HepG2 (cell line): Measurements from ENCODE around the gene STARD5. TPM values are rescaled to one million over a fixed set of nuclear protein-coding genes. Genes with fewer than 3 reads are reported as not detected.

Experiments used
- ATAC-seq: fragments of 200-7000 bp; cut with Tn5 transposase; 3 replicates; pipeline ENCODE4 v1.9.1; 2020; ENCODE audit warnings: mild to moderate bottlenecking, moderate library complexity
- BruUV-seq: library from RNA; stranded (reverse); fragments of 400-500 nt; replicated peaks from 2 replicates; lab custom pipeline; 2021; lab: Mats Ljungman, UMichigan
- CTCF ChIA-PET: fragments of 300-600 bp; formaldehyde crosslinking; extraction: SDS; loops from one replicate; lab custom pipeline; 2021; ENCODE audit warnings: low total read pairs, inconsistent platforms, low intra/inter-chr PET ratio; lab: Yijun Ruan, JAX
- POLR2A ChIA-PET: fragments of 350-600 bp; sonication (Branson Sonifier 250); formaldehyde crosslinking; loops from one replicate; lab custom pipeline; 2020; ENCODE audit warnings: antibody characterized with exemption, inconsistent platforms; lab: Yijun Ruan, JAX
- DNase-seq: peaks from one replicate; pipeline ENCODE4 v3.0.0-alpha.2; 2015; ENCODE audit warnings: low spot score
- FAIRE-seq: peaks from 3 replicates; lab custom pipeline; 2011; peaks lifted over from hg19 to GRCh38; lab: Jason Lieb, UNC
- H2AFZ ChIP-seq: one replicate; pipeline ENCODE4 v1.6.1; 2011; ENCODE audit warnings: low read length, inconsistent platforms
- H3K27ac ChIP-seq: fragments of 300-600 bp; 3 replicates; pipeline ENCODE4 v1.8.0; 2011; ENCODE audit warnings: mixed run types, mild to moderate bottlenecking, mixed read lengths, low read length, inconsistent platforms; ENCODE audit not compliant: insufficient read depth; ENCODE audit errors: extremely low read length
- H3K27me3 ChIP-seq, 2 experiments: fragments of 200-600 bp in 1 of 2; 2 replicates in 1 of 2; 3 replicates in 1 of 2; pipeline versions ENCODE4 v1.6.0 to v1.8.0; 2011; ENCODE audit warnings: low read length in 2 of 2, mild to moderate bottlenecking in 2 of 2, moderate library complexity in 2 of 2, inconsistent platforms in 1 of 2; ENCODE audit not compliant: insufficient read depth in 2 of 2, control insufficient read depth in 1 of 2
- H3K36me3 ChIP-seq, 2 experiments: fragments of 200-600 bp in 1 of 2; replicated peaks in 1 of 2; 2 replicates in 1 of 2; 3 replicates in 1 of 2; pipeline versions ENCODE4 v1.5.1 to v1.8.0; 2011; ENCODE audit warnings: low read length in 2 of 2, inconsistent platforms in 1 of 2; ENCODE audit not compliant: insufficient read depth in 2 of 2, control insufficient read depth in 1 of 2
- H3K4me1 ChIP-seq: 2 replicates; pipeline ENCODE4 v1.5.1; 2012; ENCODE audit warnings: low read length, inconsistent platforms; ENCODE audit not compliant: insufficient read depth
- H3K4me2 ChIP-seq: 2 replicates; pipeline ENCODE4 v1.6.0; 2011; ENCODE audit warnings: low read depth, low read length, inconsistent platforms
- H3K4me3 ChIP-seq, 3 experiments: fragments of 200-600 bp in 1 of 3; sonication (generic), shearing (Covaris generic) in 1 of 3; replicated peaks in 1 of 3; 2 replicates each; pipeline ENCODE4 v1.5.1; 2011 to 2016; ENCODE audit warnings: low read length in 3 of 3, inconsistent platforms in 2 of 3, low read depth in 2 of 3, mild to moderate bottlenecking in 2 of 3, control low read depth in 1 of 3, mixed read lengths in 1 of 3; ENCODE audit not compliant: insufficient read depth in 1 of 3
- H3K79me2 ChIP-seq: one replicate; pipeline ENCODE4 v1.6.1; 2011; ENCODE audit warnings: low read length, inconsistent platforms; ENCODE audit not compliant: insufficient read depth
- H3K9ac ChIP-seq: 2 replicates; pipeline ENCODE4 v1.6.0; 2011; ENCODE audit warnings: mild to moderate bottlenecking, low read depth, low read length, inconsistent platforms; ENCODE audit not compliant: insufficient read depth
- H3K9me3 ChIP-seq: 2 replicates; pipeline ENCODE4 v1.5.1; 2012; ENCODE audit warnings: mild to moderate bottlenecking, low read length
- H4K20me1 ChIP-seq: 2 replicates; pipeline ENCODE4 v1.6.0; 2011; ENCODE audit warnings: inconsistent platforms, mild to moderate bottlenecking, low read length, moderate library complexity; ENCODE audit not compliant: insufficient read depth
- PHB2 ChIP-seq: fragments of 450-650 bp; IDR thresholded peaks from 2 replicates; pipeline ENCODE4 v1.6.1; 2018; ENCODE audit not compliant: partially characterized antibody
- RELA ChIP-seq: sonication (generic); formaldehyde crosslinking; IDR thresholded peaks from 2 replicates; pipeline ENCODE4 v1.4.0; 2020; ENCODE audit warnings: missing genetic modification reagents
- SMAD9 ChIP-seq: sonication (generic); formaldehyde crosslinking; IDR thresholded peaks from 2 replicates; pipeline ENCODE4 v1.5.1; 2020; ENCODE audit warnings: mild to moderate bottlenecking, missing genetic modification reagents
- TBX2 ChIP-seq: sonication (generic); formaldehyde crosslinking; IDR thresholded peaks from 2 replicates; pipeline ENCODE4 v1.5.0; 2020; ENCODE audit warnings: missing genetic modification reagents, mild to moderate bottlenecking, borderline replicate concordance
- ZBTB38 ChIP-seq: sonication (generic); formaldehyde crosslinking; IDR thresholded peaks from 2 replicates; pipeline ENCODE4 v1.5.1; 2020; ENCODE audit warnings: mild to moderate bottlenecking, missing genetic modification reagents
- ZGPAT ChIP-seq: IDR thresholded peaks from 2 replicates; pipeline ENCODE4 v1.6.1; 2016; ENCODE audit warnings: mild to moderate bottlenecking
- ZNF207 ChIP-seq: fragments of 450-650 bp; IDR thresholded peaks from 2 replicates; pipeline ENCODE4 v1.6.1; 2016; ENCODE audit warnings: antibody characterized with exemption, borderline replicate concordance
- ZNF235 ChIP-seq: sonication (generic); formaldehyde crosslinking; IDR thresholded peaks from 2 replicates; pipeline ENCODE4 v1.8.1; 2023; ENCODE audit warnings: mild to moderate bottlenecking, missing genetic modification reagents, borderline replicate concordance
- ZNF850 ChIP-seq: sonication (generic); formaldehyde crosslinking; conservative IDR thresholded peaks from 2 replicates; pipeline ENCODE4 v1.9.0; 2021; ENCODE audit warnings: mild to moderate bottlenecking, missing genetic modification reagents
- WGBS: methylation state at CpG from one replicate; pipeline ENCODE4 v1.1.6; 2017; ENCODE audit warnings: low lambda C conversion rate; 5-methylcytosine and 5-hydroxymethylcytosine counted together
- in situ Hi-C: cut with HindIII; loops from 2 replicates; pipeline ENCODE4 v1.10.0; 2017; ENCODE audit warnings: low pct_unique_long_range_greater_than_20kb; ENCODE audit not compliant: extremely low pct_ligation_motif_present
- intact Hi-C: fragments of 100-400 bp; cut with micrococcal nuclease; formaldehyde crosslinking; loops from one replicate; pipeline ENCODE4 v1.10.0; 2022; ENCODE audit not compliant: unreplicated experiment
- polyA plus RNA-seq, 8 experiments: library from polyadenylated mRNA; depleted of rRNA in 3 of 8; stranded (reverse) in 7 of 8; unstranded in 1 of 8; fragments of >200 nt; fragmentation: Illumina TruSeq in 4 of 8; extraction: Trizol in 4 of 8; gene quantifications; 2 replicates each; pipeline versions ENCODE4 v1.2.1 to v1.2.3, GENCODE V29; 2011 to 2016; ENCODE audit warnings: low read depth in 4 of 8, missing spikeins in 1 of 8, mixed read lengths in 1 of 8; ENCODE audit not compliant: insufficient read depth in 1 of 8
- total RNA-seq, 5 experiments: library from RNA; depleted of rRNA; stranded (reverse); fragments of >200 nt; fragmentation: Illumina TruSeq; extraction: Trizol; gene quantifications; 2 replicates each; pipeline ENCODE4 v1.2.3, GENCODE V29; 2016; ENCODE audit warnings: low read depth in 1 of 5

Gene STARD5
- total and polyA plus RNA-seq, 2 of the 13 experiments (the other 11 are each of a cell fraction or from before 2014, with no cell fraction given): 3.1 to 3.5 TPM

DNA sequence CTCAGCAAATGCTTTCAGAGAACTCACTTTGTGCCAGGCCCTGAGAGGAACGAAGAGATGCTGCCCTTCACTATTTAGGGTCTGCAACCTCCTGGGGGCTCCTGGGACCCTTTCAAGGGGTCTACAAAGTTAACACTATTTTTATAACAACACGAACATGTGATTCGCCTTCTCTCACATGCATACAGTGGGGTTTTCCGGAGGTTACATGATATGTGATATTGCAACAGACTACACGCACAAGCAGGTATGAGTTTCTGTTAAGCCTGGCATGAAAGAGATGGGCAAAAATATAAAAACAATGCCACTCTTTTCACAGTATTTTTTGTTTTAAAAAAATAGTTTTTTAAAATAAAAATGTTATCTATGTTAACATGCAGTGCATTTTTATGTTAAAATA, 10.3 kb downstream of the STARD5 start:
- Histone ChIP-seq H3K9me3 (no peaks in the 10 kb centered on the region), H3K27me3 (no peaks in the 10 kb centered on the region), H2AFZ (no peak overlapping the region), H3K36me3 (peaks cover 0 to 12% of the 10 kb centered on the region in 2 experiments; a peak in 3 of 5 replicates), H3K79me2 (no peaks in the 10 kb centered on the region), H3K4me1 (no peaks in the 10 kb centered on the region), H3K9ac (no peak overlapping the region), H3K27ac (no peak overlapping the region), H4K20me1 (no peaks in the 10 kb centered on the region), H3K4me3 (no peak overlapping the region), H3K4me2 (no peak overlapping the region)
- ChIA-PET CTCF (no interaction called here), POLR2A (no interaction called here)
- FAIRE-seq (no peak), DNase-seq (no peak), ATAC-seq (no peak)
- no peak for TF ChIP-seq SMAD9 (CRISPR knock-in tag)
- TF ChIP-seq ZNF235 (CRISPR knock-in tag): no peak
- TF ChIP-seq ZBTB38: no peak
- no peak for TF ChIP-seq ZNF850 (CRISPR knock-in tag)
- no peak for TF ChIP-seq TBX2 (CRISPR knock-in tag)
- TF ChIP-seq ZNF207: no peak
- no peak for TF ChIP-seq PHB2
- no peak for TF ChIP-seq RELA (CRISPR knock-in tag)
- TF ChIP-seq ZGPAT (CRISPR knock-in tag): no peak
- in situ Hi-C loops (no loop called here), intact Hi-C loops (no loop called here)
- WGBS: 91% methylated on average over 5 of the region's 5 CpGs
- no TSS peak for BruUV-seq
